ENCODE measurements around the gene COX14. TPM values are rescaled to one million over a fixed set of nuclear protein-coding genes. Genes with fewer than 3 reads are reported as not detected.
"Not testable (repeated sequence)": the region's sequence is repeated elsewhere in the genome, so short reads cannot be mapped to it uniquely, and the experiment has no call there.

The COX14 gene
- total RNA-seq, 2 experiments from 2014 or later = 59.2 to 65.5 TPM

DNA sequence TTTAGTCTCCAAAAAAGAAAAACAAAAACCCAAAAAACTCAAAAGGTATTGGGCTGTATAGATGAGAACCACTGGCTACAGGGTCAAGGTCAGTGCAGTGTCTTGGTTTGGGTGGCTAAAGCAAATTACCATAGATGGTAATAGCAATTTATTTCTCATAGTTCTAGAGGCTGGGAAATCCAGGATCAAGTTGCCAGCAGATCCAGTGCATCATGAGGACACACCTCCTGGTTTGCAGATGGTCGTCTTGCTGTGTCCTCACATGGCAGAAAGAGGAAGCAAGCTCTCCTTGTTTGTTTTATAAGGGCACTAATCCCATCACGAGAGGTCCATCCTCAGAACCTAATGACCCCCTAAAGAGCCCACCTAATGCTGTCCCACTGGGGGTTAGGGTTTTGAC is 11.2 kb downstream of the COX14 start:
- CTCF ChIA-PET = no interaction called here
- POLR2A ChIA-PET = no interaction called here

DNA sequence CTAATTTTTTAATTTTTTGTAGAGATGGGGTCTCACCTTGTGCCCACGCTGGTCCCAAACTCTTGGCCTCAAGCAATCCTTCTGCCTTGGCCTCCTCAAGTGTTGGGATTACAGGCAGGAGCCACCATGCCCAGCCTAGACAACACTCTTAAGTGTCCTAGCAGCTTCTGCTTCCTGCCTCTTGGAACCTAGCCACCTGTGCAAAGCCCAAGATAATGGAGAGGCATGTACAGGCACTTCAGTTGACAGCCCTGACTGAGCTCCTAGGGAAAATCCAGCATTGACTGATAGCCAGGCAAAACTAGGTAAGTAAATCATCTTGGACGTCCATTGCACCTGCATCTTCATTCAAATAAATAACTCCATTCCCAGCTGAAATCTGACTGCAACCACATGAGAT is 15.5 kb downstream of the COX14 start:
- ChIA-PET CTCF (interaction anchor here (0.6 to 2.9 kb wide), 3 partner anchors 17 to 856 kb away, joined by 3 to 15 read pairs (median 3); partner anchors contain the start of gene COX14), POLR2A (no interaction called here)

GRCh38 chr12:50129290-50129689 is 17.3 kb downstream of the COX14 start:
- POLR2A ChIA-PET = interaction anchor here (0.5 to 0.9 kb wide), 2 partner anchors 17 to 903 kb away, joined by 4 to 5 read pairs; partner anchors contain the start of gene COX14
- CTCF ChIA-PET = interaction anchor here (0.7 to 2.9 kb wide), 4 partner anchors 13 to 244 kb away, joined by 3 to 15 read pairs (median 4); partner anchors contain the start of gene COX14

DNA sequence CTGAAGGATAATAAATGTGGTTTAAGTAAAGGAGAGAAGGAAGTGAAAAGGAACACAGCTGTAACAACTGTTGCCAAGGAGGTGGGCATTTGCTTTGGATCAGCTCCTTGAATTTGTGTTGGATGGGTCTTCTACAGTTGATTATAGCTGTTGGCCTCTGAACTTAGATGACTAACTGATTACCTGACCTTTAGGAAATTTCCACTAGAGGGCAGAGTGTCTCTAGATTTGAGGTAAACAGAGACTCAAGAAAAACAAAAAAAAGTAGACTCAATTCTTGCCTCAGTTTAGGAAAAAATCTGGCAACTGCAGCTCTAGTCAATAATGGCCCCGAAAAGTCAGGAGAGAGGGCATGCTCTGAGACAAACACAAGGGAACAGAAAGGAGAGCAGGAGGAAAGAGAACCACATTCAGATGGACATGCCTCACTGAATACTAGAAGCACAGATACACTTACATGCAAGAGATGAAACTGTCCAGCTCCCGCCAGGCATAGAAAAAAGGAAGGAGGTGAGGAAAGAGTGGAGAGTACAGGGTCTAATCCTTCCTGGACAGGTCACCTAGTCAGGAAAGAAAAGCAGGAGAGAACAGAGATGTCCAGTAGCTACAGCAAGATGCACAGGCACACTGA is 20.6 kb downstream of the COX14 start:
- ChIA-PET CTCF (interaction anchor here (0.7 to 2.7 kb wide), 6 partner anchors 16 to 43 kb away, joined by 3 to 11 read pairs (median 5); partner anchors contain the start of genes CERS5 and COX14), POLR2A (interaction anchor here (0.6 to 0.8 kb wide), 3 partner anchors 21 to 246 kb away, joined by 3 to 4 read pairs (median 3); partner anchors contain the start of gene COX14)

- POLR2A ChIA-PET = no interaction called here
- CTCF ChIA-PET = interaction anchor here (0.5 to 1.7 kb wide), 4 partner anchors 12 to 33 kb away, joined by 3 to 5 read pairs (median 5); no protein-coding TSS in a partner anchor
Observed at GRCh38 chr12:50142993-50143392, 31.0 kb downstream of the COX14 start.

DNA sequence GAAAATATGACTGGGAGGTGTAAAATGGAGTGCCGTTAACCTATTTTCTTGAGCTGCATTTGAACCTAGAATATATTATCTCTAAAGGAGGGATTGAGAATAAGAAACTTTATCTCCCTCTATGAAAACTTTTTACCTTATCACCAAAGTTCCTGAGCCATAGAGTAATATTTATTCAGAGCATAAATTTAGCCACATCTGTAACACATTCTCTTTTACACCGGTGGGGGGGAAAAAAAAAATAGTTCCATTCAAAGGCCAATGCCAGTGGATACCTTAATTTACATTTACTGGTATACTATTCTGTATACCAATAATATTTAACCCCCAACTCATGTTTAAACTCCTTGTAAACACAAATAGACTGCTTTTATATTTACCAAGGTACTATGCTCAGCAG is 33.4 kb downstream of the COX14 start:
- ChIA-PET CTCF (interaction anchor here (1.8 kb wide), 1 partner anchor 8 kb away, joined by 6 read pairs; no protein-coding TSS in a partner anchor), POLR2A (no interaction called here)

GRCh38 chr12:50147281-50147680 is 35.2 kb downstream of the COX14 start:
- POLR2A ChIA-PET = no interaction called here
- CTCF ChIA-PET = interaction anchor here (0.7 to 1.8 kb wide), 3 partner anchors 10 to 201 kb away, joined by 3 to 6 read pairs (median 4); no protein-coding TSS in a partner anchor

DNA sequence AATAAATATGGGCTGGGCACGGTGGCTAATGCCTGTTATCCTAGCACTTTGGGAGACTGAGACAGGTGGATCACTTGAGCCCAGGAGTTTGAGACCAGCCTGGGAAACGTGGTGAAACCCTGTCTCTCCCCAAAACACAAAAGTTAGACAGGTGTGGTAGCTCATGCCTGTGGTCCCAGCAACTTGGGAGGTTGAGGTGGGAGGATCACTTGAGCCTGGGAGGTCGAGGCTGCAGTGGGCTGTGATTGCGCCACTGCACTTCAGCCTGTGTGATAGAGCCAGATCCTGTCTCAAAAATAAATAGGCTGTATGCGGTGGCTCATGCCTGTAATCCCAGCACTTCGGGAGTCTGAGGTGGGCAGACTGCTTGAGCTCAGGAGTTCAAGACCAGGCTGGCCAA is 36.0 kb downstream of the COX14 start:
- CTCF ChIA-PET = interaction anchor here (0.9 kb wide), 1 partner anchor 202 kb away, joined by 3 read pairs; no protein-coding TSS in a partner anchor
- POLR2A ChIA-PET = not testable (repeated sequence)

DNA sequence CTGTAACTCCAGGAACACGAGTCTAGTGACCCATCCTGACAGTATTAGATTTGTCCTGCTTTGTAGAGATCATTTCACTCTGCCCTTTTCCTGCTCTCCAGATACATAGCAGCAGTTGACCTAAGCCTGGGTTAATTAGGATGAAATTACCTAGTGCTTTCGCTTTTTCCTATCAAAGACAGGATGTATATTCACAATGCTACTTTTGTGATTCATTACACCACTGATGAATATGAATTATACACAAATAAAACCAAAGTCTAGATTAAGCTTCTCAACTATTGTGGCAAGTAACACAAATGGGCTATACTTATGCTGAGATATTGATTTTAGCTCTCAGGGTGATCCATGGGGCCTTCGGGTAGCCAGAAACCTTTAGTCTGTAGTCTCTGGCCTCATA is 37.3 kb downstream of the COX14 start:
- POLR2A ChIA-PET = no interaction called here
- CTCF ChIA-PET = interaction anchor here (0.7 to 1.3 kb wide), 2 partner anchors 24 to 38 kb away, joined by 3 to 4 read pairs; no protein-coding TSS in a partner anchor

DNA sequence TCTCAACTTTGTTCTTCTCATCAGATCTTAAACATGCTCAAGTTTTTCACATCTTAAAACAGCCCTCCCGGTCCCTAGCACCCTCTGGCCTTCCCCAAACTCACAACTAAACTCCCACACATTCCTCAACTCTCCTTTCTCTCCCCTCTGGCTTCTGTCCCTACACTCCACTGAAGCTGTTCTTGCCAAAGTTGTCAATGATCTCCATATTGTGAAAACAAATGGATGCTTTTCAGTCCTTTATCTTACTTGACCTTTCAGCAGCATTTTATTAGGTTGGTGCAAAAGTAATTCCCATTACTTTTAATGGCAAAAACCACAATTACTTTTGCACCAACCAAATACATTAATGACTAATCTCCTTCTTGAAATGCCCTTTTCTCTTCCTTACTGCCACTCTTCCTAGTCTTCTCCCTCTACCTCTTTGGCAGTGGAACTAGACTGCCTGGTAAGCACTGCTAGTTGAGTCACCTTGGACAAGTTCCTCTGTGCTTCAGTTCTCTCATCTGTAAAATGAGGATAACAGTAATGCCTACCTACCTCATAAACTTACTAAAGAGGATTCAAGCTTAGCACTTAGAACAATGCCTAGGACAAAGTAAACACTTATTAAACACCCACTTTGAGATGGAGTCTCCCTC is 39.1 kb downstream of the COX14 start:
- CTCF ChIA-PET = interaction anchor here (0.6 kb wide), 1 partner anchor 97 kb away, joined by 3 read pairs; no protein-coding TSS in a partner anchor
- POLR2A ChIA-PET = no interaction called here

GRCh38 chr12:50154947-50155346 is 42.9 kb downstream of the COX14 start:
- ChIA-PET CTCF (interaction anchor here (1.0 to 1.6 kb wide), 3 partner anchors 12 to 21 kb away, joined by 3 to 5 read pairs (median 4); no protein-coding TSS in a partner anchor), POLR2A (interaction anchor here (0.5 to 0.6 kb wide), 2 partner anchors 12 to 39 kb away, joined by 3 read pairs; partner anchors contain the start of gene CERS5)

- POLR2A ChIA-PET = no interaction called here
- CTCF ChIA-PET = interaction anchor here (0.6 to 1.6 kb wide), 7 partner anchors 10 to 204 kb away, joined by 3 to 5 read pairs (median 3); partner anchors contain the start of genes CERS5 and COX14
Observed at GRCh38 chr12:50156641-50157040, 44.6 kb downstream of the COX14 start.

GRCh38 chr12:50157259-50157658 is 45.2 kb downstream of the COX14 start:
- ChIA-PET CTCF (interaction anchor here (0.6 to 1.2 kb wide), 5 partner anchors 9 to 203 kb away, joined by 3 to 5 read pairs (median 3); partner anchors contain the start of gene CERS5), POLR2A (no interaction called here)

- ChIA-PET CTCF (interaction anchor here (0.7 kb wide), 1 partner anchor 71 kb away, joined by 4 read pairs; no protein-coding TSS in a partner anchor), POLR2A (no interaction called here)
Observed at GRCh38 chr12:50160643-50161042, 48.6 kb downstream of the COX14 start.

DNA sequence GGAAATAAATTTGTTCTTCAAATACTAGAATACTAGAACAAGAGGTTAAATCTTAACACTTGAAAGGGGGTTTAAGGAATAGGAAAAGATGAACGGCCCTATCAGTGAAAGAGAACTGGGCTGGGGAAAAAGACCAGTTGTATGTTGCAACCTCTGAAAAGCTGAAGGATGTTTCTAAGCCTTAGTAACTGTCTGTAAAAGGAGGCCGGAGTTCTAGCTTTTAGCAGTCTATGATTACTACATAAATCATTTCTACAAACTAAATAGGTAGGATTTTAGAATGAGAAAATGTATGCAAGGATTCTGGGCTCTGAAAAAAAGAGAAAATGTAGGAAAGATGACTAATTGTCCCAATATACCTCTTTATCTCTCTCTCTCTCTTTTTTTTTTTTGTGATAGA is 50.2 kb downstream of the COX14 start:
- ChIA-PET CTCF (no interaction called here), POLR2A (interaction anchor here (0.6 kb wide), 1 partner anchor 128 kb away, joined by 3 read pairs; no protein-coding TSS in a partner anchor)

GRCh38 chr12:50164963-50165362 is 52.9 kb downstream of the COX14 start:
- ChIA-PET POLR2A (no interaction called here), CTCF (interaction anchor here (6.2 kb wide), 1 partner anchor 54 kb away, joined by 41 read pairs; the partner anchor contains the start of gene COX14)

DNA sequence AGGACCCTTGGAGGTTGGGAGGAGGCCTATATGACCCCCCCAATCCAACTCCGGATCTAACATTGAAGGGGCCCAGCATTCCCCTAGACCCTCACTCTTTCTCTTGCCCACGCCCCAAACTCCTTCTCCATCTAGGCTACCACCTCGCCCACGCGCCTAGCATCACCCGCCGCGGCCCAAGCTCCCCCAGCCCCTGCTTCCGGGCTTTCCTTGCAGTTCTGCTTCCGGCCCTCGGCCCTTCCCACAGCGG is 54.7 kb downstream of the COX14 start:
- ChIA-PET CTCF (interaction anchor here (0.9 to 6.2 kb wide), 8 partner anchors 9 to 117 kb away, joined by 3 to 41 read pairs (median 4); partner anchors contain the start of genes COX14, LIMA1 and SMARCD1), POLR2A (interaction anchor here (0.6 to 2.9 kb wide), 6 partner anchors 12 to 1968 kb away, joined by 3 to 25 read pairs (median 6); partner anchors contain the start of genes COX14 and SMARCD1)

DNA sequence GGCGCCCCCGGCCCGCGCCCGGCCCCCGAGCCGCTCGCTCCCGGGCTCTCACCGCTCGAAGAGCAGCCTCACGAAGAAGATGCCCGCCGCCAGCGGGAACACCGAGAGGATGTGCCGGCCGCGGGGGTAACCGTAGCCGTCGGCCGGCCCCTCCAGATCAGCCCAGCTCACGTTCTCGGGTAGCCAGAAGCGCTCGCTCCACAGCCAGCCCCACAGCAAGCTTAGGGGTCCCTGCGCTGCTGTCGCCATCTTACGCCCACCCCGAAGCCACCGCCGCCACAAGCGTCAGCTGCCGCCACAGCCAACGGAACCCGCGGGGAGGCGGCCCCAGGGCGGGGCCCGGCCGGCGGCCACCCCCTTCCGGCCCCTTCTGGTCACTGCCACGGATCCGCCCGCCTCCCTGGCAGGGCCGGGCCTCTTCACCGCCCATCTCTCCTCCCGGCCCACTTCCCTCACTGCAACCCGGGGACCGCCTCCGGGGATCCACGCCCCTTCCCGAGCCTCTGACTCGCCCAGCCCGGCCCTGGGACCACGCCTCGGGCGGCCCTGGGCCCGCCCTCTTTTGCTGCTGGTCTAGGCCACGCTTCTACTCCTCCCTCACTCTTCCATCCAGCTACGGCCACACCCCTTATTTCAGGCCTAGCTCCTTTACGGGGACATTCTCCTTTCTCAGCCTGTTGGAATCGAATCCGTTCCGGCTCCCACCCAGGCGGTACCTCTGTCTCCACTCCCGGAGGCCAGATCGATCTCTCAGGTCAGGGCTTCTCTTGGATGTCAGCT is 55.2 kb downstream of the COX14 start, which contains the start of gene CERS5:
Gene CERS5, minus strand, starts transcription at position 321 of the 780 bp plus-strand sequence. Its CDS starts 72 bp downstream, at position 249.
- ChIA-PET POLR2A (interaction anchor here (0.6 to 2.9 kb wide), 8 partner anchors 12 to 1968 kb away, joined by 3 to 25 read pairs (median 4); partner anchors contain the start of genes COX14 and SMARCD1), CTCF (interaction anchor here (0.9 to 6.2 kb wide), 11 partner anchors 9 to 116 kb away, joined by 3 to 41 read pairs (median 4); partner anchors contain the start of genes COX14, LIMA1 and SMARCD1)
